SK-N-SH (cell line): ENCODE measurements around the gene GPR61.

Experiments used
- EP300 ChIP-seq, 2 experiments: IDR thresholded peaks; 2 replicates each; pipeline versions ENCODE4 v1.4.0 to v1.6.1; 2012; ENCODE audit warnings: borderline replicate concordance in 1 of 2, low read depth in 1 of 2, low read length in 1 of 2
- POLR2AphosphoS5 ChIP-seq: IDR thresholded peaks from 2 replicates; pipeline ENCODE4 v1.6.1; 2012; ENCODE audit warnings: low read depth, low read length
- TF ChIP-seq, protein P1 (sequence below): IDR thresholded peaks from 2 replicates; pipeline ENCODE4 v1.6.1; 2012; ENCODE audit warnings: mild to moderate bottlenecking, low read depth, low read length, moderate library complexity
- TF ChIP-seq, protein P2 (sequence below): fragments of 200-600 bp; sonication (generic); IDR thresholded peaks from 2 replicates; pipeline ENCODE4 v1.6.1; 2017; ENCODE audit warnings: antibody characterized with exemption, mild to moderate bottlenecking, moderate library complexity

DNA sequence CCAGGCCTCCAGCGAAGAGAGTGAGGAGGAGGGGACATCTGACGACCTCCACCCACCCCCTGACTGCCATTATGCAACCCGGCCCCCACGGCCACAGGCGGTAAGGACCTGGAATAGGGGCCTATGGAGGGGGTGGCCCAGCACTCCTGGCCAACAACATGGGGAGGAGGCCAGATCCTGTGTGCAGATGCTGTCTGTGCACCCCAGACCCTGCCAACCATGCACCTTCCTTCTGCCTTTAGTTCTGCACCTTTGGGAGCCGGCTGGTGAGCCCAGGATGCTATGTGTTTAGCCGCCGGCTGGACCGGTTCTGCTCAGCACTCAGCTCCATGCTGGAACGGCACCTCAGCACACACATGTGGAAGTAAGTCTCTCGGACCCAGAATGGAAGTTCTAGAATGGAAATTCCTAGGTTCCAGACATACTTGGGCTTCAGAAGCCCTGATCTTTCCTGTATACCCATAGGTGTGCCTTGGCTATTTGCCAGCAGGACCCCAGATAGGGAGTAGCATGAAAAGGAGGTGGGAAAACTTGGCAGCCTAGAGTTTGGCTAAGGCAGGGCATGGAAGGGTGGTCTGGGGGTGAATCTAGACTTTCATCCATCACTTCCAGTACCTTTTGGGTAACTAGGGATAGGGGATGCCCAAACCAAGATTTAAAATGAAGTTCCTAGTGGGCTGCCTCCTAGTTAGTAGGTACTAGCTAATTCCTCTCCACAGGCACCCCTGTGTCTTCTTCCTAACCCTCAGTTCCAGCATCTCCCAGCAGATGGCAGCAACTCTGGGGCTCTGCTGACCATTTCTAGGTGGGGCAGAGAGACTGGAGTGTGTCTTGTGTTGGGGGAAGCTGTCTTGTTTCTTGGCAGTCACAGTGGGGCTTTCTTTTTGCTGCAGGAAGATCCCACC is 49.4 kb upstream of the GPR61 start:
- TF ChIP-seq EP300 (IDR thresholded peaks at IDR 0.05; ENCODE audit: borderline replicate concordance in 1 of 2, low read depth in 1 of 2, low read length in 1 of 2) (no peak), POLR2AphosphoS5 (no peak)
- TF ChIP-seq, protein P1, sequence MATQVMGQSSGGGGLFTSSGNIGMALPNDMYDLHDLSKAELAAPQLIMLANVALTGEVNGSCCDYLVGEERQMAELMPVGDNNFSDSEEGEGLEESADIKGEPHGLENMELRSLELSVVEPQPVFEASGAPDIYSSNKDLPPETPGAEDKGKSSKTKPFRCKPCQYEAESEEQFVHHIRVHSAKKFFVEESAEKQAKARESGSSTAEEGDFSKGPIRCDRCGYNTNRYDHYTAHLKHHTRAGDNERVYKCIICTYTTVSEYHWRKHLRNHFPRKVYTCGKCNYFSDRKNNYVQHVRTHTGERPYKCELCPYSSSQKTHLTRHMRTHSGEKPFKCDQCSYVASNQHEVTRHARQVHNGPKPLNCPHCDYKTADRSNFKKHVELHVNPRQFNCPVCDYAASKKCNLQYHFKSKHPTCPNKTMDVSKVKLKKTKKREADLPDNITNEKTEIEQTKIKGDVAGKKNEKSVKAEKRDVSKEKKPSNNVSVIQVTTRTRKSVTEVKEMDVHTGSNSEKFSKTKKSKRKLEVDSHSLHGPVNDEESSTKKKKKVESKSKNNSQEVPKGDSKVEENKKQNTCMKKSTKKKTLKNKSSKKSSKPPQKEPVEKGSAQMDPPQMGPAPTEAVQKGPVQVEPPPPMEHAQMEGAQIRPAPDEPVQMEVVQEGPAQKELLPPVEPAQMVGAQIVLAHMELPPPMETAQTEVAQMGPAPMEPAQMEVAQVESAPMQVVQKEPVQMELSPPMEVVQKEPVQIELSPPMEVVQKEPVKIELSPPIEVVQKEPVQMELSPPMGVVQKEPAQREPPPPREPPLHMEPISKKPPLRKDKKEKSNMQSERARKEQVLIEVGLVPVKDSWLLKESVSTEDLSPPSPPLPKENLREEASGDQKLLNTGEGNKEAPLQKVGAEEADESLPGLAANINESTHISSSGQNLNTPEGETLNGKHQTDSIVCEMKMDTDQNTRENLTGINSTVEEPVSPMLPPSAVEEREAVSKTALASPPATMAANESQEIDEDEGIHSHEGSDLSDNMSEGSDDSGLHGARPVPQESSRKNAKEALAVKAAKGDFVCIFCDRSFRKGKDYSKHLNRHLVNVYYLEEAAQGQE = no peak
- TF ChIP-seq, protein P2, sequence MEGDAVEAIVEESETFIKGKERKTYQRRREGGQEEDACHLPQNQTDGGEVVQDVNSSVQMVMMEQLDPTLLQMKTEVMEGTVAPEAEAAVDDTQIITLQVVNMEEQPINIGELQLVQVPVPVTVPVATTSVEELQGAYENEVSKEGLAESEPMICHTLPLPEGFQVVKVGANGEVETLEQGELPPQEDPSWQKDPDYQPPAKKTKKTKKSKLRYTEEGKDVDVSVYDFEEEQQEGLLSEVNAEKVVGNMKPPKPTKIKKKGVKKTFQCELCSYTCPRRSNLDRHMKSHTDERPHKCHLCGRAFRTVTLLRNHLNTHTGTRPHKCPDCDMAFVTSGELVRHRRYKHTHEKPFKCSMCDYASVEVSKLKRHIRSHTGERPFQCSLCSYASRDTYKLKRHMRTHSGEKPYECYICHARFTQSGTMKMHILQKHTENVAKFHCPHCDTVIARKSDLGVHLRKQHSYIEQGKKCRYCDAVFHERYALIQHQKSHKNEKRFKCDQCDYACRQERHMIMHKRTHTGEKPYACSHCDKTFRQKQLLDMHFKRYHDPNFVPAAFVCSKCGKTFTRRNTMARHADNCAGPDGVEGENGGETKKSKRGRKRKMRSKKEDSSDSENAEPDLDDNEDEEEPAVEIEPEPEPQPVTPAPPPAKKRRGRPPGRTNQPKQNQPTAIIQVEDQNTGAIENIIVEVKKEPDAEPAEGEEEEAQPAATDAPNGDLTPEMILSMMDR = peak; percentile 77
